GM12801 (cell line): ENCODE results near the gene CD55.

Experiments
- TF ChIP-seq, protein P1 (sequence below): IDR thresholded peaks from one replicate; pipeline ENCODE4 v1.5.1; 2011; ENCODE audit warnings: control low read depth; ENCODE audit not compliant: insufficient read length; ENCODE audit errors: extremely low read depth

CD55 gene

DNA sequence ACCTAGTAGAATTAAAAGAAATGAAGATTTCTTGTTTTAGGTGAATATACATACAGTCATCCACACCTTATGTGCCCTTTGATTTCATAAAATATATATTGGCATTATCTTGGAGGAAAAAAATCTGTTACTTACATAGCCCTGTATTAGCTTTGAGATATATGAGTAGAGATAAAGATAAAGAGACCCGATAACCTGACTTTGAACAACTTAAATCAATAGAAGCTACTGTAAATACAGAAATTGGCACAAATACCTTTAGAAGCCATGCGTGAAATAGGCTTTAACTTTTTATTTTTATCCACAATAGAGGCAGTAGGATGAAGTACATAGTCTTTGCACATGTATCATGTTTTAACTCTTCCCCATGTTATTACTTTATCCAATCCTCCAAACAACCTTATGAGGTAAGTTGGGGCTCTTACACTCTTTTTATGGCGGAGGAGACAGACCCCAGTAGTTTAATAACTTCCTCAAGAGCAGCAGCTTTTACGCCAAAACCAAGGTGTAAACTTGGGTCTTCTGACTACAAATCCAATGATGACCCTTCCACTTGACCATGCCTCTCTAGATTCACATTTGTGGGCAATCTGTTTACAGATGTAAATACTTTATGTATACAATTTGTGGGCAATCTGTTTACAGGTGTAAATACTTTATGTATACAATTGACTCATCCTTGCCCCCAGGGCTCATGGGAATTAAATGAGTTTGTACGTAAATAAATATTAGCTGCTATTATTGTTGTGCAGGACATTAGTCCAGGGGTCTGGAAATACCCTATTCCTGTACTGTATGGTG, 2.1 kb downstream of the CD55 start:
- TF ChIP-seq, protein P1, sequence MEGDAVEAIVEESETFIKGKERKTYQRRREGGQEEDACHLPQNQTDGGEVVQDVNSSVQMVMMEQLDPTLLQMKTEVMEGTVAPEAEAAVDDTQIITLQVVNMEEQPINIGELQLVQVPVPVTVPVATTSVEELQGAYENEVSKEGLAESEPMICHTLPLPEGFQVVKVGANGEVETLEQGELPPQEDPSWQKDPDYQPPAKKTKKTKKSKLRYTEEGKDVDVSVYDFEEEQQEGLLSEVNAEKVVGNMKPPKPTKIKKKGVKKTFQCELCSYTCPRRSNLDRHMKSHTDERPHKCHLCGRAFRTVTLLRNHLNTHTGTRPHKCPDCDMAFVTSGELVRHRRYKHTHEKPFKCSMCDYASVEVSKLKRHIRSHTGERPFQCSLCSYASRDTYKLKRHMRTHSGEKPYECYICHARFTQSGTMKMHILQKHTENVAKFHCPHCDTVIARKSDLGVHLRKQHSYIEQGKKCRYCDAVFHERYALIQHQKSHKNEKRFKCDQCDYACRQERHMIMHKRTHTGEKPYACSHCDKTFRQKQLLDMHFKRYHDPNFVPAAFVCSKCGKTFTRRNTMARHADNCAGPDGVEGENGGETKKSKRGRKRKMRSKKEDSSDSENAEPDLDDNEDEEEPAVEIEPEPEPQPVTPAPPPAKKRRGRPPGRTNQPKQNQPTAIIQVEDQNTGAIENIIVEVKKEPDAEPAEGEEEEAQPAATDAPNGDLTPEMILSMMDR, result no peak

DNA sequence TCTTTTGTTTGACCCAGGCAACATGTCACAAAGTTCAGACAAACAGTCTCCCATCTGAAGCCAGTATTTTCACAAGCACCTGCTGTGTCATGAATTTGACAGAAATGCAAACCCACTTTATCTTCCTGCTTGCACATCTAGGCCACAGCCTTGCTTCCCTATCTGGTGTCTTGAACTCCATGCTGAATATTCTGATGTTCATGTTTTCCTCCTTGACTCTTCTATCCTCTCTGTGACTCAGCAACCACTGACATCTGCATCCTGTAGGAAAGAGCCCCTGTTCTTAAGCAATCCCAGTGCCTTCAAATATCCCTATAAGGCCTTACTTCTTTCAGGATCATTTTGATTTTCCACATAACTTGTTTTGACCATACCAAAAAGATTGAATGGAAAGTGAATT, 6.5 kb downstream of the CD55 start:
- TF ChIP-seq, protein P1, result no peak

DNA sequence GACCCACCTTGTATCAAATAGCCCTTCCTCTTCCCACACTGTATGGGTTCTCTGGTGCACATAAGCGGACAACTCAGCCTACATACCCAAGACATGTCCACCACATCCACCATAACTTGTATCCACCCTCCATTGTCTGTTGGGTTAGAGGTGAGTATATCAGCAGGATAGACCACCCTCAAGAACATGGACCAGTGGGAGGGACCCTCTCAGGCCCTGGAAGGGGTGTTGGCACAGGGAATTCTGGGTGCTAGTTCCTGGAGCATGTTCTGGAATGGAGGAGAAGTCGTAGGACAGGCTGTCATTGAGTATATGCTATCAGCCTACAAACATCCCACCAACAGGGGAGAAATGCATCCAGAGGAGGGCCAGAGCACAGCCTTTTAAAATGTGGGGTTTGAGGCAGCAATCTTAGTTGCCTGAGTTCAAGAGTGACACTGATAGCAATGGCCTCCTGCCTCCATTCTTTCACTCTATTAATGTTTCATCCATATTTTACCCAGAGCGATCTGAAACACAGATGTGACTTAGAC, 7.5 kb downstream of the CD55 start:
- TF ChIP-seq, protein P1, result no peak

DNA sequence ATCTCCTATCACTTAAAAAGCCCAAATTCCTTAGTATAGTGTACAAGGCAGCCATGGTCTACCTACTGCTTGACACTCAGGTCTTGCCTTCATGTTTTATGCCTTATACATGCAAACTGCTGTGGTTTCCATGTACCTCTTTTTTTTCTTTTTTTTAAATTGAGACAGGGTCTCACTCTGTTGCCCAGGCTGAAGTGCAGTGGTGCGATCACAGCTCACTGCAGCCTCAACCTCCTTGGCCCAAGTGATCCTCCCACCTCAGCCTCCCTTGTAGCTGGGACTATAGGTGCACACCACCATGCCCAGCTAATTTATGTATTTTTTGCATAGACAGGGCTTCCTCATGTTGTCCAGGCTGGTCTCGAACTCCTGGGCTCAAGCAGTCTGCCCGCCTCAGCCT, 8.0 kb downstream of the CD55 start:
- TF ChIP-seq, protein P1, result no peak

DNA sequence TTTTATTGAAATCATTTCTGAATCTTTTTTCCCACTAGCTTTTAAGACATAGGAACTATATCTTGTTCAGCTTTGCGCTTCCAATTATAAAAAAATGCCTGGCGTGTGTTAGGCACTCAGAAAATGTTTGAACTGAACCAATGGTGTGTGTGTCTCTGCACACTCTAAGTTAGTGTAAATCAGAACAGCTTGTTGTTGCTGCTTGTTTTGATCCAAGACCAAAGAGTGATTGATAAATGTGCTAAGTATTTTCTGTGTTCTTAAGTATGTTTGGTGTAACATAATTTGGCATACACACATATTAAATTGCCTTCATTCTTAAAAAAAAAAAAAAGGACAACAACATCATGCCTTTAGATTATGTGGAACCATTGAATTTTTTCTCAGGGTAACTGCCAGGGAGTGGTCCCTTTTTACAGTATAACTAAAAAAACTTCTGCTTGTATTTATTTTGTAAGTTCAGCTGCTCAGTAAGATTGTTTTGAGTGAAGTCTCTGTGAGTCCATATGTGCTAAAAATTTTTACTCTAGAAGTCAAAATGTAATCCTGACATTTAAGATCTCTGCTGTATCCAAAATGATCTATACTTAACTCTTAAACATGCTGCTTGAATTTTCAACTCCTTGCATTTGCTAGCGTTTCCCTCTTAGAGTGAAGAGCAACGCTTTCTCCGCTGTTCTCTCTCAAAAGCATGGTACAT, 8.7 kb downstream of the CD55 start:
- TF ChIP-seq, protein P1, result no peak

DNA sequence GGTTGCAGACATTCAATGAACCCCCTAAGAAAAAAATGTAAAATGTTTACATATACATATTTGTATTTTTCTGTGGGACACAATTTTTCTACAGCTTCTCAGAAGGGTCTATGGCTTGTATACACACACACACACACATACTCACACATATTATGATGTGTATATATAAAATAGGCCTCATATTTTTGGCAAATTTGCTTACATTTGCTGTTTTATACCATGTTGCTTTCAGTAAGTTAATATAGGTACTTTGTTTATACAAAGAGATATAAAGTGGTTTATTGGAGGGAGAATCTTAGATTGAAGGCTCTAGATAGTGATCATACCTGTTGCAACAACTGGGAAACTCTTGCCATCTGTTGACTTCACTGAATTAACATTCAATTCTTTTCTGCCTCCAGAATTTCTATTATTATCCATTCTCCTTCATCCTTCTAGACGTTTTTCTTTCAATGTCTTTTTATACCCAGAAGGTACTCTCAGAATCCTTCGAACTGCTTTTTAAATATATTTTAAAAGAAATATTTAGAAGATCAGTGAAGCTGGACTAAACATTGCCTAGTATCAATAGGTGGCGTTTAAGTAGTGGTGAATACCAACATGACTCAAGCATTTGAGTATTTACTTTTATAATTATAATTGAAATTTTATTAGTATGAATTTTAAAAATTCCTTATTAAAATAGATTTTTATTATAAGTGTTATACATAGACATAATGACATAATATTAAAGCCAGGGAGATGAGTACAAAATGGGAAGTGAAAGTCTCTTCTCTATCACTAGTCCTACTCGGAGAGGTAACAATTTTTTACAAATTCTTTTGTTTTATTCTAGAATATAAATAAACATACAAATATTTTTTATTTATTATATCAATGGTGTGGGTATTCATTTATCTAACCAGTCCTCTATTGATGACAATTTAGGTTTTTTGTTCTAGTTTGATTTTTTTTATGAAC, 10.2 kb downstream of the CD55 start:
- TF ChIP-seq, protein P1, result no peak
